WTC11 (cell line): ENCODE measurements around the gene CFAP157. TPM values are rescaled to one million over a fixed set of nuclear protein-coding genes. Genes with fewer than 3 reads are reported as not detected.

Source experiments
- ATAC-seq: fragments of 200-7000 bp; cut with Tn5 transposase; 2 replicates; pipeline ENCODE4 v1.10.0; 2021; ENCODE audit warnings: mild to moderate bottlenecking, moderate library complexity
- CTCF ChIA-PET: fragments of 300-600 bp; sonication (Branson Sonifier 250); formaldehyde crosslinking; loops from one replicate; lab custom pipeline; 2021; ENCODE audit warnings: antibody characterized with exemption; lab: Charles Lee
- POLR2A ChIA-PET: fragments of 350-600 bp; sonication (Branson Sonifier 250); formaldehyde crosslinking; loops from one replicate; lab custom pipeline; 2021; ENCODE audit warnings: antibody characterized with exemption; lab: Charles Lee
- DNase-seq: peaks from one replicate; pipeline ENCODE4 v3.0.0; 2021; ENCODE audit warnings: low spot score
- H3K27ac Mint-ChIP-seq: 2 replicates; pipeline ENCODE4 v1.8.0; 2021; ENCODE audit warnings: mixed read lengths
- H3K27me3 Mint-ChIP-seq: 2 replicates; pipeline ENCODE4 v1.8.0; 2021; ENCODE audit warnings: low read depth, mild to moderate bottlenecking, moderate library complexity, mixed read lengths
- H3K36me3 Mint-ChIP-seq: 2 replicates; pipeline ENCODE4 v1.8.0; 2021; ENCODE audit warnings: mixed read lengths
- H3K4me1 Mint-ChIP-seq: 2 replicates; pipeline ENCODE4 v1.8.0; 2022; ENCODE audit warnings: mixed read lengths
- H3K4me3 Mint-ChIP-seq: 2 replicates; pipeline ENCODE4 v1.8.0; 2021; ENCODE audit warnings: mild to moderate bottlenecking, moderate library complexity, mixed read lengths
- H3K9me3 Mint-ChIP-seq: 2 replicates; pipeline ENCODE4 v1.8.0; 2021; ENCODE audit warnings: mixed read lengths
- ATF1 ChIP-seq: sonication (generic); formaldehyde crosslinking; IDR thresholded peaks from 2 replicates; pipeline ENCODE4 v1.8.1; 2023; ENCODE audit warnings: mild to moderate bottlenecking, moderate library complexity, missing genetic modification reagents
- E2F1 ChIP-seq: sonication (generic); formaldehyde crosslinking; IDR thresholded peaks from 2 replicates; pipeline ENCODE4 v1.8.0; 2022; ENCODE audit warnings: mild to moderate bottlenecking, missing genetic modification reagents
- ELF4 ChIP-seq: sonication (generic); formaldehyde crosslinking; IDR thresholded peaks from 2 replicates; pipeline ENCODE4 v1.8.1; 2022; ENCODE audit warnings: low read depth, mild to moderate bottlenecking, moderate library complexity, missing genetic modification reagents
- FOXK1 ChIP-seq: sonication (generic); formaldehyde crosslinking; IDR thresholded peaks from 2 replicates; pipeline ENCODE4 v1.8.0; 2022; ENCODE audit warnings: mild to moderate bottlenecking, moderate library complexity, missing genetic modification reagents
- FOXP1 ChIP-seq: sonication (generic); formaldehyde crosslinking; IDR thresholded peaks from 2 replicates; pipeline ENCODE4 v1.8.0; 2022; ENCODE audit warnings: missing genetic modification reagents, mild to moderate bottlenecking, moderate library complexity, borderline replicate concordance
- GRHL2 ChIP-seq: fragments of 250-450 bp; sonication (Bioruptor Pico); IDR thresholded peaks from 2 replicates; pipeline ENCODE4 v1.8.0; 2022; ENCODE audit warnings: mild to moderate bottlenecking, moderate library complexity; ENCODE audit not compliant: insufficient replicate concordance, severe bottlenecking
- HMGA2 ChIP-seq: fragments of 250-450 bp; sonication (Bioruptor Pico); IDR thresholded peaks from 2 replicates; pipeline ENCODE4 v1.4.0; 2021; ENCODE audit warnings: mild to moderate bottlenecking, moderate library complexity
- NFE2L1 ChIP-seq: sonication (generic); formaldehyde crosslinking; IDR thresholded peaks from 2 replicates; pipeline ENCODE4 v1.8.1; 2023; ENCODE audit warnings: missing genetic modification reagents
- NR3C1 ChIP-seq: sonication (generic); formaldehyde crosslinking; conservative IDR thresholded peaks from 2 replicates; pipeline ENCODE4 v1.8.1; 2023; ENCODE audit warnings: low read depth, mild to moderate bottlenecking, missing genetic modification reagents
- PRDM15 ChIP-seq: sonication (generic); formaldehyde crosslinking; IDR thresholded peaks from 2 replicates; pipeline ENCODE4 v1.8.0; 2022; ENCODE audit warnings: missing genetic modification reagents
- PRRX2 ChIP-seq: fragments of 250-450 bp; sonication (Bioruptor Pico); IDR thresholded peaks from 2 replicates; pipeline ENCODE4 v1.8.0; 2021; ENCODE audit warnings: mild to moderate bottlenecking
- SMAD3 ChIP-seq: sonication (generic); formaldehyde crosslinking; IDR thresholded peaks from 2 replicates; pipeline ENCODE4 v1.8.0; 2022; ENCODE audit warnings: missing genetic modification reagents, mild to moderate bottlenecking, borderline replicate concordance
- SP1 ChIP-seq: sonication (generic); formaldehyde crosslinking; conservative IDR thresholded peaks from 2 replicates; pipeline ENCODE4 v1.8.1; 2022; ENCODE audit warnings: missing genetic modification reagents
- TEAD1 ChIP-seq: sonication (generic); formaldehyde crosslinking; IDR thresholded peaks from 2 replicates; pipeline ENCODE4 v1.8.0; 2022; ENCODE audit warnings: mild to moderate bottlenecking, missing genetic modification reagents
- USF1 ChIP-seq: sonication (generic); formaldehyde crosslinking; IDR thresholded peaks from 2 replicates; pipeline ENCODE4 v1.8.0; 2022; ENCODE audit warnings: mild to moderate bottlenecking, missing genetic modification reagents
- ZBTB21 ChIP-seq: sonication (generic); formaldehyde crosslinking; IDR thresholded peaks from 2 replicates; pipeline ENCODE4 v1.8.1; 2023; ENCODE audit warnings: mild to moderate bottlenecking, missing genetic modification reagents, borderline replicate concordance
- ZNF138 ChIP-seq: sonication (generic); formaldehyde crosslinking; conservative IDR thresholded peaks from 2 replicates; pipeline ENCODE4 v1.8.1; 2022; ENCODE audit warnings: mild to moderate bottlenecking, moderate library complexity, missing genetic modification reagents
- ZNF263 ChIP-seq: sonication (generic); formaldehyde crosslinking; IDR thresholded peaks from 2 replicates; pipeline ENCODE4 v1.8.1; 2022; ENCODE audit warnings: low read depth, mild to moderate bottlenecking, moderate library complexity, missing genetic modification reagents
- ZNF423 ChIP-seq: fragments of 250-450 bp; sonication (Bioruptor Pico); IDR thresholded peaks from 2 replicates; pipeline ENCODE4 v2.1.2; 2022; ENCODE audit warnings: mild to moderate bottlenecking, moderate library complexity
- ZNF512 ChIP-seq: sonication (generic); formaldehyde crosslinking; IDR thresholded peaks from 2 replicates; pipeline ENCODE4 v1.8.1; 2022; ENCODE audit warnings: missing genetic modification reagents, borderline replicate concordance
- total RNA-seq: library from RNA; stranded (reverse); gene quantifications from 3 replicates; pipeline ENCODE4 v1.2.3, GENCODE V29; 2021

The CFAP157 gene
- total RNA-seq, 1 experiment from 2014 or later = 0.22 TPM

GRCh38 chr9:127698985-127699670 lies 7.7 kb upstream of the CFAP157 start (continued):
- TF ChIP-seq PRDM15 (CRISPR knock-in tag) = 0 out of 2 replicates have a peak, but pooled peaks have one; percentile 17
- TF ChIP-seq ZNF512 (CRISPR knock-in tag) = no peak
- peak; percentile 73; the same call in 1 of the 2 replicates for TF ChIP-seq USF1 (CRISPR knock-in tag)
- TF ChIP-seq SP1 (CRISPR knock-in tag) = peak; percentile 51; the same call in 1 of the 2 replicates
- TF ChIP-seq, all 79 proteins: peak for 16

GRCh38 chr9:127700140-127700539 lies 6.6 kb upstream of the CFAP157 start:
- no peak for ATAC-seq
- no peak for DNase-seq
- ChIA-PET POLR2A (interaction anchor here (0.5 kb wide), 1 partner anchor 130 kb away, joined by 3 read pairs; no protein-coding TSS in a partner anchor), CTCF (interaction anchor here (0.6 to 3.4 kb wide), 3 partner anchors 8 to 55 kb away, joined by 3 to 11 read pairs (median 4); partner anchors contain the start of gene TOR2A)
- no peak overlapping the region for H3K27ac Mint-ChIP-seq
- H3K4me3 Mint-ChIP-seq = no peak overlapping the region
- 0 out of 2 replicates have a peak, but pooled peaks cover 3% of the 10 kb centered on the region for H3K4me1 Mint-ChIP-seq
- no peak for TF ChIP-seq ZNF138 (CRISPR knock-in tag)
- peaks cover 4% of the 10 kb centered on the region for H3K27me3 Mint-ChIP-seq
- H3K9me3 Mint-ChIP-seq = no peaks in the 10 kb centered on the region
- no peaks in the 10 kb centered on the region for H3K36me3 Mint-ChIP-seq

DNA sequence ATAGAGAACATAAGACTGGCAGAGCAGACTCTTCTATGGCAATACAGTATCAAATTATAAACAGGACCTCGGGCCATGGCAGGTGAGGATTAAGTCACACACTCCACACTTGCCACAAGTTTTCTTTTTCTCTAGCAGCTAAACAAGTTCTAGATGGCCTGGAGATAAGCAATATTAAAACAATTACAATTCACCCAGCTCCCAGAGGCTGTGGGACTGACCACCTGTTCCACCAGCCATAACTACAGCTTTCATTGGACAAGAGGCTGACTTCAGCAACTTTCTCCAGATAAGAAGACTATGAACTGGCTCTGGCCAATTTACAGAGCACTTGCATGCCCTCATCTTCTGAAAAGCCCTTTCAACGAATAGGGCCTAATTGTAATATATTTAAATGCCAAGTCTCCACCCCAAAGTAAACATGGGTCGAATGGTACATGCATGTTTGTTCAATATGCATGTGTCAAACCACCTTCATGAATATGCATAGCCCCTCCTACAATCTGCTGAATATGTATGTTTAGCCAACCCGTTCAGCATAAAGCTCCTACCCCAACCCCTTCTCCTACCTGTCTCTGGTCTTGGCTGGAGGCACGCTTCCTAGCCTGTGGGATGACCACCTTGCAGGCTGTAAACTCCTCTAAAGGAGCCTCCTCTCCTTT lies 6.1 kb upstream of the CFAP157 start:
- TF ChIP-seq FOXP1 (no peak), TEAD1 (CRISPR knock-in tag) (no peak), ZBTB21 (no peak), ZNF423 (CRISPR knock-in tag) (no peak), GRHL2 (CRISPR knock-in tag) (no peak), FOXK1 (no peak), ATF1 (CRISPR knock-in tag) (no peak), PRRX2 (CRISPR knock-in tag) (no peak), ZNF263 (CRISPR knock-in tag) (no peak), NR3C1 (CRISPR knock-in tag) (no peak), SMAD3 (no peak), ELF4 (CRISPR knock-in tag) (no peak), HMGA2 (CRISPR knock-in tag) (no peak), NFE2L1 (CRISPR knock-in tag) (no peak), E2F1 (CRISPR knock-in tag) (no peak)
- H3K36me3 Mint-ChIP-seq = no peaks in the 10 kb centered on the region
- DNase-seq (no peak), ATAC-seq (no peak)
- no peak overlapping the region for H3K4me3 Mint-ChIP-seq
- POLR2A ChIA-PET = no interaction called here
- peaks cover 3% of the 10 kb centered on the region; the same call in 1 of the 2 replicates for H3K4me1 Mint-ChIP-seq
- H3K27ac Mint-ChIP-seq = no peak overlapping the region
- CTCF ChIA-PET = interaction anchor here (0.5 to 3.4 kb wide), 3 partner anchors 34 to 216 kb away, joined by 3 to 11 read pairs (median 3); partner anchors contain the start of genes ST6GALNAC4 and TOR2A
- no peaks in the 10 kb centered on the region for H3K9me3 Mint-ChIP-seq
- peaks cover 4% of the 10 kb centered on the region for H3K27me3 Mint-ChIP-seq
